Right cardiac atrium (tissue), 5 donors: Measurements from ENCODE around the gene CHD9NB. TPM values are rescaled to one million over a fixed set of nuclear protein-coding genes. Genes with fewer than 3 reads are reported as not detected.

Experiments
- ATAC-seq, 2 donors: fragments of 200-7000 bp; cut with Tn5 transposase; one replicate each; pipeline versions ENCODE4 v1.8.0 to v1.9.1; 2020; ENCODE audit warnings: moderate library complexity in 2 of 2, mild to moderate bottlenecking in 1 of 2
- DNase-seq, 3 donors: peaks; one replicate each; pipeline ENCODE4 v3.0.0-alpha.2; 2020
- H3K27ac ChIP-seq: one replicate; pipeline ENCODE4 v1.5.1; 2013; ENCODE audit warnings: mild to moderate bottlenecking, low read length, control low read depth, moderate library complexity
- H3K27me3 ChIP-seq: one replicate; pipeline ENCODE4 v1.6.1; 2013; ENCODE audit not compliant: control insufficient read depth, insufficient read depth
- H3K4me1 ChIP-seq: one replicate; pipeline ENCODE4 v1.6.1; 2013; ENCODE audit warnings: low read length; ENCODE audit not compliant: control insufficient read depth, insufficient read depth
- H3K4me3 ChIP-seq: one replicate; pipeline ENCODE4 v1.5.1; 2013; ENCODE audit warnings: low read length, control low read depth
- H3K9me3 ChIP-seq: one replicate; pipeline ENCODE4 v1.6.1; 2013; ENCODE audit warnings: low read length; ENCODE audit not compliant: control insufficient read depth
- WGBS: extraction: QIAGEN DNeasy Blood & Tissue Kit; methylation state at CpG from one replicate; pipeline ENCODE4 v1.1.7; 2013; 5-methylcytosine and 5-hydroxymethylcytosine counted together
- intact Hi-C, 4 donors: fragments of 100-400 bp; cut with DNase I; formaldehyde crosslinking; loops; one replicate each; pipeline versions ENCODE4 v1.11.0 to v1.14.0; 2022 to 2023
- long read RNA-seq, 4 donors: library from polyadenylated mRNA; unstranded; transcript quantifications; one replicate each; pipeline ENCODE4 v2.0.0, GENCODE V29; 2020 to 2021
- polyA plus RNA-seq: library from polyadenylated mRNA; stranded (reverse); fragments of 200-250 nt; gene quantifications from one replicate; pipeline ENCODE4 v1.2.3, GENCODE V29; 2013
- total RNA-seq, 4 donors: library from RNA; stranded (reverse); fragmentation: NEBNext Ultra II Directional; extraction: Animal tissue kit (Norgen Biotek cat#: 25700); gene quantifications; one replicate each; pipeline ENCODE4 v1.2.1, GENCODE V29; 2021
- donor health status: healthy with polysubstance abuse.
- donor health status: DM: no; HTN: yes; CAD: no.
- donor health status: DM: no; HTN: no; CAD: no.
- donor health status: DM: no; HTN: yes; CAD: no; lungs with severe emphysema.
- donor health status: DM: yes; HTN: yes; CAD: no.

CHD9NB gene
- total RNA-seq (under 1 TPM; 0.50 to 0.94 (median 0.77) TPM), polyA plus RNA-seq (0.77 TPM)
- long read RNA-seq, donor 1, partial matches to known transcripts: 0 of 1 reads
- long read RNA-seq, donor 1, other reads (novel, unspliced or antisense): 1 of 1 reads
- long read RNA-seq, donor 2: 0 reads
- long read RNA-seq, donor 3: 0 reads
- long read RNA-seq, donor 4: 0 reads

DNA sequence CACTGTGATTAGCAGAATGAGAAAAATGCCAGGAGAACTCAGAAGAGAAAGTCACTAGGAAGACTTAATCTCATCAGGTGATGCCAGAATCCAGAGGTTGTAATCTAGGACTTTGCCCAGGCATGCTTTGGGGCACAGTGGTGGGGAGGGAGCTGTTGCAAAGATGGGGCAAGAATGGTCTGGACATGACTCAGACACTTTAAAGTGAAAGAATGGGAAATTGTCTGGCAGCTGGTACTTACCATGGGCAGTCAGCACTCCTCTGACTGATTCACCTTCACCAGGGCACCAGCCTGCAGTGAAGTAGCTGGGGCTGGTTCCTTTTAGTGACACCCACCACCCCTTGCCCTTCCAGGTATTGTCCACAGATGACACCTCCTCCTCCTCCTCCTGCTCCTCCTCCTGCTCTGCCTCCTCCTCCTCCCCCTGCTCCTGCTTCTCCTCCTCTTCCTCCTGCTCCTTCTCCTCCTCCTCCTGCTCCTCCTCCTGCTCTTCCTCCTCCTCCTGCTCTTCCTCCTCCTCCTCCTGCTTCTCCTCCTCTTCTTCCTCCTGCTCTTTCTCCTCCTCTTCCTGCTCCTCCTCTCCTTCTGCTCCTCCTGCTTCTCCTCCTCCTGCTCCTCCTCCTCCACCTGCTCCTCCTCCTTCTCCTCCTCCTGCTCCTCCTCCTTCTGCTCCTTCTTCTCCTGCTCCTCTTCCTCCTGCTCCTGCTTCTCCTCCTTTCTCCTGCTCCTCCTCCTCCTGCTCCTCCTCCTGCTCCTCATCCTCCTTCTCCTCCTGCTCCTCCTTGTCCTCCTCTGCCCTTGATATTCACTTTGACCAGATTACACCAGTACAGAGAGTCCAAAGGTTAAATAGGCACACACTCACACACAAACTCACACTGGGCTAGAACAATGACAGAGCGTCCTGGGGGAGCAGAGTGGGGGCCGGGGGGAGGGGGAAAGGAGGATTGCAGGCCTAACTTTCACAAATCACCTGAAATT lies at the start of gene CHD9NB:
CHD9NB (minus strand) TSS at position 379 of the 983 bp plus-strand sequence. CDS start 8,739 bp downstream, outside the sequence.
- intact Hi-C loops: loop anchor here in 3 of 4 donors (10.0 kb wide), 5 partner anchors 72 to 232 kb away; no protein-coding TSS in a partner anchor
- Histone ChIP-seq H3K27me3 (no peaks in the 10 kb centered on the region), H3K4me1 (peaks cover 2% of the 10 kb centered on the region), H3K27ac (no peak within 1 kb of the TSS), H3K4me3 (no peak within 1 kb of the TSS), H3K9me3 (no peaks in the 10 kb centered on the region)
- DNase-seq (peak in 2 of 3 donors; percentile 33 to 62), ATAC-seq (peak; percentile 8 to 30)
- WGBS: 62% methylated on average over 2 of the region's 2 CpGs

DNA sequence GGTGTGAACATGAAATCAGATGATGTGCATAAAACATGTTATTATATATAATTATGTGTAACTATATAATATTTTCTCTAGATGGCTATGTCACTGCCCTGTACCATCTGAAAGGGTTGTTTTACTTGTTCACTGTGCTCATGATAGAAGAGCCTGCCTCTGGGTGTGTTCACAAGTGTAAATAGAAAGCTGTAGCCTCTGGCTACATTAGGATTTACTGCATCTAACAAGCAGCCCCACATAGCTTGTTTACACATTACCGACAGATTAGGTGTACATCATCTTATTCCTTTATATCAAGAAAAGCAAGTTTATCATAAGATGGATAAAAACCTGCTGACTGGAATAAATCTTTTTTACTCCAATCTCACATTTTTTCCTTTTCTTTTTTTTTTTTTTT lies 48.2 kb upstream of the CHD9NB start:
- ATAC-seq (no peak), DNase-seq (no peak)
- H3K27ac ChIP-seq: peak overlapping the region; percentile 77
- no peak overlapping the region for H3K4me3 ChIP-seq
- peaks cover 7% of the 10 kb centered on the region for H3K4me1 ChIP-seq
- H3K27me3 ChIP-seq: no peaks in the 10 kb centered on the region
- intact Hi-C loops: no loop called here
- no peaks in the 10 kb centered on the region for H3K9me3 ChIP-seq
- 94% methylated on average over 1 of the region's 1 CpG for WGBS

DNA sequence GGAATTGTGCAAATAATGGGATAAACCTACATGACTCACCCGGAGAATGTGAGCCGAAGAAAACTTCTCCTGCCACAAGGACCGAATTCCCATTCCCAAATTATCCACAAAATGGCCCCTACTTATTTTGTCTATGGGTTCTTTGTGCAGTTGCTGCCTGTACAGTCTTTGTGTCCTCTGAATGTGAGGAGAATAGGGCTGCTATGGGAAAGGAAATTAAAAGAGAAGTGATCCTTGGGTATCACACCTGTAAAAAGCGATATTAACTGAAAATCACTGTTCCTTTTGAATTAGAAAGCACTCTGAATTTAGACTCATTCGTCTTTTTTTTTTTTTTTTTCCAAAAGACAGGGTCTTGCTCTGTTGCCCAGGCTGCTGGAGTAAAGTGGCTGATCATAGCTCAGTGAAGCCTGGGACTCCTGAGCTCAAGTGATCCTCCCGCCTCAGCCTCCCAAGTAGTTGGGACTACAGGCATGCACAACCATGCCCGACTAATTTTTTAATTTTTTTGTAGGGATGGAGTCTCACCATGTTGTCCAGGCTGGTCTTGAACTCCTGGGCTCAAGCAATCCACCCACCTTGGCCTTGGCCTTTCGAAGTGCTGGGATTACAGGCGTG lies 47.5 kb upstream of the CHD9NB start:
- intact Hi-C loops: no loop called here
- H3K4me1 ChIP-seq: peaks cover 7% of the 10 kb centered on the region
- WGBS: 57% methylated on average over 9 of the region's 9 CpGs

DNA sequence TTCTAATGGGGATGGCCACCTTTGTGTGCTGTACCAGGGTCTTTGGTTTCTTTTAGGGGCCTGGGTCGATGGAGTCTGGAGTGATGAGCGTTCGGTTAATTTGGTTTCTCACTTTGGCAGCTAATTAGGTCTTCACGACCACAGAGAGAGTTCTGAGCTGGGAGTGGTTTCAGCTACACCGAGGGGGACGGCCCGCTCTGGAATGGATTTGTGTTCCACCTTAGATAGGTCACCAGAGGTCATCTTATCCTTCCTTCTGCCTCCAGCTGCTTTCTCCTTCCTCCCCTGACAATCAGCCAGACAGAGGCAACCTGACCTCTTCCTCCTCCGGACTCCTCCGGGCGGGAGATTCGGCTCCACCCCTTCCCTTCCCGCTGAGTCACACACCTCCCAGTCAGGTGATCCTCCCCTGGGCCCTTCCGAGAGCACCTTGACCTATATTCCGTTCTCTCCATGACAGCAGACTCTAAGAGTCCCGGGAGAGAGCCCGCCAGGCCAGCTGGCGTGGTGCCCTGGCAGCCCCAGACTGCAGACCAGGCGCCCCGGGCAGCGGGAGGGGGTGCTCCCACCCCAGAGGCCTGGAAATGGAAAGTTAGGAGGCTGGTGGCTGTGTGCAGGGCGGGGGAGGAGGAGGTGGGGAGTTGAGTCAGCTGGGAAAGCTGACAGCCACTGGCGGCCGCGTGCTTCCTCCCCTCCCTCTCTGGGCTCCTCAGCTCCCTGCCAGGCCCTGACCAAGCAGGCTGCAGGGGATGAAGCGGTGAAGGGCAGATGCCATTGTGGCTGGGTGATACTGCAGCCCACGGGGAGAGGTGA lies 46.8 kb upstream of the CHD9NB start:
- Histone ChIP-seq H3K9me3 (no peaks in the 10 kb centered on the region), H3K27ac (peak overlapping the region; percentile 96), H3K4me3 (peak overlapping the region; percentile 8), H3K27me3 (no peaks in the 10 kb centered on the region), H3K4me1 (peaks cover 7% of the 10 kb centered on the region)
- intact Hi-C loops: loop anchor here in 2 of 4 donors (5.0 kb wide), 2 partner anchors 33 to 42 kb away; no protein-coding TSS in a partner anchor
- WGBS: 2% methylated on average over 26 of the region's 26 CpGs
- ATAC-seq (peak; percentile 95), DNase-seq (peak; percentile 96 to 98 (median 97))

More for the DNA sequence above, 47.5 kb upstream of the CHD9NB start:
- Histone ChIP-seq H3K9me3 (no peaks in the 10 kb centered on the region), H3K27ac (peak overlapping the region; percentile 96), H3K27me3 (no peaks in the 10 kb centered on the region), H3K4me3 (peak overlapping the region; percentile 8)
- DNase-seq (no peak), ATAC-seq (no peak)

DNA sequence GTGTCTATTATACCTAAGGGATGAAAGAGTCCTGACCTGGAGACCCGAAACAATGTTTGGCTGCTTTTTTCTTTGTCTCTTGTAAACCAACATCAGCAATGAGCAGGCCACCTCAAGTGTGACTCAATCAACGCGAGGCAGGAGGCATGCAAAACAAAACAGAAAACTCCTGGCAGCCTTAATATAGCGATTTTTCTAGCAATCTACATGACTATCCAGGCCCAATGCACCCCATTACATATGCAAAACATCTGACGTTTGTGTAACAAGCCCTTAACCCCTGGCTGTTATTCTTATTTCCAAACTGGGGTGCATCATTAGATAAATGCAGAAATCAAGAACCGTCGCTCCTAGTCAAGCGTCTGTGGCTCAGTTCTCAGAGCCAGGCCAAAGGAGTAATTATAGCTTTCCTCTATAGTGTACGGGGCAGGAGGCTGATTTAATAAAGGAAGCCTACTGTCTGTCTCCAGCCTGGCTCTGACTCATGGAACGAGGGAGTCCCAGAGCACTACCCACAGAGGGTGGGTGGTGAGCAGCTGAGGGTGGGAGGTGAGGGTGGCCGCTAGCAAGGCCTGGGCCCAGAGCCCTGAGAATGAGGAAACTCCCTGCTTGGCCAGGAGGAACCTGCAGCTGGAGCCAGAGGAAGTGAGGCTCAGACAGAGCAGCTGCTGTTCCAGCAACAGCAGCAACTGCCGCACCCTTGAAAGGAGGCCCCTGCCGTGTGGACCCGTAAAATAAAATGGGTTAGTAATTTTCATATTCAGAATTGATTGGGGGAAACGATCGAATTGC lies 46.0 kb upstream of the CHD9NB start:
- WGBS: 10% methylated on average over 16 of the region's 16 CpGs
- Histone ChIP-seq H3K27ac (peak overlapping the region; percentile 96), H3K9me3 (no peaks in the 10 kb centered on the region), H3K4me1 (peaks cover 12% of the 10 kb centered on the region), H3K4me3 (peak overlapping the region; percentile 8), H3K27me3 (no peaks in the 10 kb centered on the region)
- DNase-seq (peak; percentile 93 to 96 (median 93)), ATAC-seq (peak; percentile 89 to 92)
- intact Hi-C loops: loop anchor here in 2 of 4 donors (5.0 kb wide), 2 partner anchors 34 to 41 kb away; no protein-coding TSS in a partner anchor

DNA sequence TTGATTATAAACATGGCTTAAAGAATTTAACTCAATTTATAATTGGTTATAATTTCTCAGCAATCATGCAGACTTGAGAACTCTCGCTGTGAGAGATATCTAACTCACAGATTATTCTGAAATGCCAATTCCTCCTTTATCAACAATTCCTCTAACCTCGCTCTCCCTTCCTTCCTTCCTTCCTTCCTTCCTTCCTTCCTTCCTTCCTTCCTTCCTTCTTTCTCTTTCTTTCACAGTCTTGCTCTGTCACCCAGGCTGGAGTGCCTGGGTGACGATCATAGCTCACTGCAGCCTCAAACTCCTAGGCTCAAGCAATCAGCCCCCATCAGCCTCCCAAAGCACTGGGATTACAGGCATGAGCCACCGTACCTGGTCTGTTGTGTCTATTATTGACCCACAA lies 44.5 kb upstream of the CHD9NB start:
- H3K27ac ChIP-seq: no peak overlapping the region
- no peaks in the 10 kb centered on the region for H3K9me3 ChIP-seq
- DNase-seq: no peak
- WGBS: 85% methylated on average over 4 of the region's 4 CpGs
- intact Hi-C loops: loop anchor here in 2 of 4 donors (5.0 kb wide), 2 partner anchors 35 to 40 kb away; no protein-coding TSS in a partner anchor
- H3K4me3 ChIP-seq: no peak overlapping the region
- ATAC-seq: no peak
- H3K4me1 ChIP-seq: peaks cover 18% of the 10 kb centered on the region
- no peaks in the 10 kb centered on the region for H3K27me3 ChIP-seq

DNA sequence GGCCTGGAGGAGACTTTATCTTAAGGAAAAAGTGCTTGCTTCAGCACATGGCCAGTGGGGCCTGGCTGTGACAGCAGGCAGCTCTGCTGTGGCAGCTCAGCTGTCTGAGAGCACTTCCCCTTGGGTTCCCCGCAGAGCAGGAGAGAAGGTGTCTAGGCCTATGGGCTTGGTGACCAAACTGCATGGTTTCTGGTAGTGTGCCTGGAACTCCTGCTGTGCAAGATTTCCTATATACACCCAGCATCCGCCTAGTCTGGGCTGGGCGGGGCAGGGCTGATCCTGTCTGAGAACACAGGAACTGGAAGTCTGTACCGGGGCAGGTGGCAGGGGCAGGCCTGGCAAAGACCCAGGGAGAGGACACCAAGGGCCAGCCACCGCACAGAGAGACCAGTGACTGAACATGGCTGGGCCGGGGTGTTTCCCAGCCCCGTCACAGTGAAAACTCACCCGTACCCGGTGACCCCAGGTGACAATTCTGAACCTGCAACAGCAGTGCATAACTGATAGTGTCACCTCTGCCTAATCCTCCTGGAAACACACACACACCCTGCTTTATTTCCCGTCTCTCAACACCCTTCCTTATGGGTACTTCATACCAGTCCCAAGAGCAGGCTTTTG lies 41.4 kb upstream of the CHD9NB start:
- H3K9me3 ChIP-seq: no peaks in the 10 kb centered on the region
- H3K4me3 ChIP-seq: no peak overlapping the region
- peak; percentile 75 to 89 (median 79) for DNase-seq
- no peaks in the 10 kb centered on the region for H3K27me3 ChIP-seq
- intact Hi-C loops: loop anchor here in 2 of 4 donors (5.0 kb wide), 1 partner anchor 37 kb away; no protein-coding TSS in a partner anchor
- H3K27ac ChIP-seq: peak overlapping the region; percentile 73
- peak; percentile 2 to 38 for ATAC-seq
- 52% methylated on average over 10 of the region's 10 CpGs for WGBS
- peaks cover 34% of the 10 kb centered on the region for H3K4me1 ChIP-seq

DNA sequence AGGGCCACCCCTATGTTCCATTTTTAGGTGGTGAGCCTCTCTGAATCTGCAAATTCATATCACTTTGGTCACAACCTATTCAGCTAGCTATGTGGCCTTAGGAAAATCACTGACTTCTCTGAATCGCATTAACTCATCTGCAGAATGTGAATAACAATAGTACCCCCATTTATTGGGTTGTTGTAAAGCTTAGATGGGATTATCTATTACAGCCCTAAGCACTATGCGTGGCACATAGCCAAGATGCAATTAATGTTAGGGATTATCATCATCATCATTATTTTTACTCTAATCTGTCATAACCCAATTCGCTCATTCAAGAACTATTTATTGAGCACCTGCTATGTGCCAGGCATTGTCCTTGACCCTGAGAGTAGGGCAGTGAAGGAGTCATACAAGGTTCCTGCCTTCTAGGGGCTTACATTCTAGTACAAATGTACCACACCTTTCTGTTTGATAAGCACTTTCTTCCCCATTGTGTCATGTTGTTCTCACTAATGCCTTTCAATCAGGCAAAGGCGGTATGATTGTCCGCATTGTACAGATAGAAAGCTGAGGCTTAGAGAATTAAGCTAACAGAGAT lies 40.6 kb upstream of the CHD9NB start:
- 96% methylated on average over 5 of the region's 5 CpGs for WGBS
- intact Hi-C loops: loop anchor here in 2 of 4 donors (5.0 kb wide), 1 partner anchor 36 kb away; no protein-coding TSS in a partner anchor
- peak overlapping the region; percentile 73 for H3K27ac ChIP-seq

DNA sequence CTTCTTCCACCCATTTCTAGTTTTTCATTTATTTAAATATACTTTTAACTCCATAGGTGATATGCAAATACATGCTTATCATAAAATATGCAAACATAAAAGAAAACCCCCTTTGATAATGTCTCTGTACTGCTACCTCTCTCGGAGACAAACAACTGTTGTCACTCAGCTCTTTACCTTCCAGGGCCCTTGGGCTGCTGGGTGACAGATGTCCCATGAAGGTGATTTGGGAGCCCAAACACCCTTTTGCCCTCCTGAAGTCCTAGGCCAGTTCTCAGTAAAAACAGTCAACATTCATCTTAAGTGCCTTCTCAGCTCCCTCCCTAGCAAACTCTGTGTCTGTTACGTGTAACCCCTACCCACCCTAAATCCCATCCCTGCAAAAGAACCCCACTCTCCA lies 39.6 kb upstream of the CHD9NB start:
- ATAC-seq: no peak
- 77% methylated on average over 2 of the region's 2 CpGs for WGBS
- Histone ChIP-seq H3K9me3 (no peaks in the 10 kb centered on the region), H3K27me3 (no peaks in the 10 kb centered on the region), H3K4me3 (no peak overlapping the region), H3K4me1 (peaks cover 33% of the 10 kb centered on the region), H3K27ac (peak overlapping the region; percentile 74)
- no peak for DNase-seq
- intact Hi-C loops: loop anchor here in 2 of 4 donors (5.0 kb wide), 1 partner anchor 35 kb away; no protein-coding TSS in a partner anchor

More for the DNA sequence above, 40.6 kb upstream of the CHD9NB start:
- Histone ChIP-seq H3K9me3 (no peaks in the 10 kb centered on the region), H3K4me3 (no peak overlapping the region), H3K27me3 (no peaks in the 10 kb centered on the region), H3K4me1 (peaks cover 34% of the 10 kb centered on the region)
- no peak for DNase-seq
- no peak for ATAC-seq
